SKM-1 treated with dmso at 0.1 percent for 144 hours (cell line): ENCODE measurements around the gene C5orf52.
"Not testable (repeated sequence)": the region's sequence is repeated elsewhere in the genome, so short reads cannot be mapped to it uniquely, and the experiment has no call there.

ENCODE experiments used
- DNase-seq: peaks from one replicate; lab custom pipeline; 2025; ENCODE audit not compliant: unreplicated experiment; lab: John Stamatoyannopoulos, UW

The C5orf52 gene

GRCh38 chr5:157721159-157721558, 49.8 kb downstream of the C5orf52 start:
- no peak for DNase-seq

DNA sequence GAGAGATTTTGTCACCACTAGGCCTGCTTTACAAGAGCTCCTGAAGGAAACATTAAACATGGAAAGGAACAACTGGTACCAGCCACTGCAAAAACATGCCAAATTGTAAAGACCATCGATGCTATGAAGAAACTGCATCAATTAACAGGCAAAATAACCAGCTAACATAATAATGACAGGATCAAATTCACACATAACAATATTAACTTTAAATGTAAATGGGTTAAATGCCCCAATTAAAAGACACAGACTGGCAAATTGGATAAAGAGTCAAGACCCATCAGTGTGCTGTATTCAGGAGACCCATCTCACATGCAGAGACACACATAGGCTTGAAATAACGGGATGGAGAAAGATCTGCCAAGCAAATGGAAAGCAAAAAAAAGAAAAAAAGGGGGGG, 51.6 kb downstream of the C5orf52 start:
- DNase-seq = not testable (repeated sequence)

DNA sequence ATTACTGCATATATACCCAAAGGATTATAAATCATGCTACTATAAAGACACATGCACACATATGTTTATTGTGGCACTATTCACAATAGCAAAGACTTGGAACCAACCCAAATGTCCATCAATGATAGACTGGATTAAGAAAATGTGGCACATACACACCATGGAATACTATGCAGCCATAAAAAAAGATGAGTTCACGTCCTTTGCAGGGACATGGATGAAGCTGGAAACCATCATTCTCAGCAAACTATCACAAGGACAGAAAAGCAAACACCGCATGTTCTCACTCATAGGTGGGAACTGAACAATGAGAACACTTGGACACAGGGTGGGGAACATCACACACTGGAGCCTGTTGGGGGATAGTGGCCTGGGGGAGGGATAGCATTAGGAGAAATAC, 55.3 kb downstream of the C5orf52 start:
- not testable (repeated sequence) for DNase-seq

GRCh38 chr5:157727858-157728257, 56.5 kb downstream of the C5orf52 start:
- DNase-seq = not testable (repeated sequence)
